Measurements from ENCODE around the gene CYP2A6.

- no peak for TF ChIP-seq CTCF (IDR thresholded peaks at IDR 0.05)
- no peak for TF ChIP-seq POLR2A (IDR thresholded peaks at IDR 0.05)
Measured at GRCh38 chr19:40822161-40822560, 28.1 kb downstream of the CYP2A6 start.

All from upper lobe of left lung (tissue), 4 donors.